Endothelial cell of umbilical vein (primary cell): ENCODE results near the gene CCT6B. TPM values are rescaled to one million over a fixed set of nuclear protein-coding genes. Genes with fewer than 3 reads are reported as not detected.
A peak's percentile ranks its signal among the peaks of the same experiment; 100 is the strongest.

Experiments
- BruUV-seq: library from RNA; stranded (reverse); fragments of 400-500 nt; replicated peaks from 2 replicates; lab custom pipeline; 2021; lab: Mats Ljungman, UMichigan
- CTCF ChIA-PET: fragments of 300-600, 350-600 bp; sonication (Branson Sonifier 250); formaldehyde crosslinking; loops from one replicate; lab custom pipeline; 2021; ENCODE audit warnings: antibody characterized with exemption, inconsistent platforms; lab: Charles Lee
- POLR2A ChIA-PET: fragments of 300-600, 350-600 bp; sonication (Branson Sonifier 250); formaldehyde crosslinking; loops from one replicate; lab custom pipeline; 2021; ENCODE audit warnings: antibody characterized with exemption, inconsistent platforms; lab: Charles Lee
- DNase-seq: peaks from one replicate; pipeline ENCODE4 v3.0.0-alpha.2; 2011; ENCODE audit warnings: low read depth, low spot score
- FAIRE-seq: peaks from 2 replicates; lab custom pipeline; 2011; peaks lifted over from hg19 to GRCh38; lab: Jason Lieb, UNC
- H2AFZ ChIP-seq: 2 replicates; pipeline ENCODE4 v1.6.0; 2012; ENCODE audit warnings: low read depth, low read length, control low read depth, inconsistent platforms
- H3K27ac ChIP-seq: 2 replicates; pipeline ENCODE4 v1.5.1; 2011; ENCODE audit warnings: low read depth, mild to moderate bottlenecking, control low read depth, low read length, moderate library complexity; ENCODE audit not compliant: insufficient read depth
- H3K27me3 ChIP-seq, 2 experiments: 2 replicates each; pipeline versions ENCODE4 v1.6.0 to v1.6.1; 2011; ENCODE audit warnings: low read length in 2 of 2, mixed read lengths in 1 of 2; ENCODE audit not compliant: control insufficient read depth in 2 of 2, insufficient read depth in 2 of 2
- H3K36me3 ChIP-seq, 2 experiments: 2 replicates in 1 of 2; 3 replicates in 1 of 2; pipeline ENCODE4 v1.5.1; 2011; ENCODE audit warnings: low read length in 2 of 2, mild to moderate bottlenecking in 1 of 2, moderate library complexity in 1 of 2; ENCODE audit not compliant: control insufficient read depth in 2 of 2, insufficient read depth in 2 of 2; ENCODE audit errors: extremely low read depth in 1 of 2
- H3K4me1 ChIP-seq: 3 replicates; pipeline ENCODE4 v1.5.1; 2011; ENCODE audit warnings: mild to moderate bottlenecking, low read length; ENCODE audit not compliant: control insufficient read depth, insufficient read depth; ENCODE audit errors: extremely low read depth
- H3K4me2 ChIP-seq: 2 replicates; pipeline ENCODE4 v1.6.1; 2011; ENCODE audit warnings: low read length, control low read depth, mixed read lengths; ENCODE audit not compliant: insufficient read depth
- H3K4me3 ChIP-seq, 3 experiments: fragments of 200-600 bp in 1 of 3; sonication (generic), shearing (Covaris generic) in 1 of 3; replicated peaks in 1 of 3; 2 replicates each; pipeline ENCODE4 v1.5.1; 2011 to 2016; ENCODE audit warnings: control low read depth in 3 of 3, low read length in 3 of 3, mild to moderate bottlenecking in 2 of 3, inconsistent platforms in 1 of 3, low read depth in 1 of 3, moderate library complexity in 1 of 3; ENCODE audit not compliant: insufficient read depth in 1 of 3
- H3K79me2 ChIP-seq: 2 replicates; pipeline ENCODE4 v1.6.0; 2012; ENCODE audit warnings: low read length, inconsistent platforms; ENCODE audit not compliant: control insufficient read depth, insufficient read depth
- H3K9ac ChIP-seq: replicated peaks from 2 replicates; pipeline ENCODE3; 2011; ENCODE audit warnings: low read length, control low read depth; ENCODE audit not compliant: insufficient read depth; ENCODE audit errors: extremely low read depth
- H3K9me1 ChIP-seq: replicated peaks from 3 replicates; pipeline ENCODE4 v1.6.0; 2011; ENCODE audit warnings: mild to moderate bottlenecking, low read length; ENCODE audit not compliant: control insufficient read depth, insufficient read depth; ENCODE audit errors: extremely low read depth
- H3K9me3 ChIP-seq: replicated peaks from 2 replicates; pipeline ENCODE4 v1.5.1; 2012; ENCODE audit warnings: low read length, inconsistent platforms; ENCODE audit not compliant: control insufficient read depth, insufficient read depth
- H4K20me1 ChIP-seq: replicated peaks from 2 replicates; pipeline ENCODE3; 2011; ENCODE audit warnings: mild to moderate bottlenecking, low read length; ENCODE audit not compliant: control insufficient read depth, insufficient read depth; ENCODE audit errors: extremely low read depth
- CTCF ChIP-seq, 2 donors: IDR thresholded peaks; 1 replicate in 1 of 2; 2 replicates in 1 of 2; pipeline ENCODE4 v1.5.1; 2011; ENCODE audit warnings: low read length in 2 of 2, mild to moderate bottlenecking in 2 of 2, moderate library complexity in 2 of 2, control low read depth in 1 of 2, inconsistent platforms in 1 of 2, low read depth in 1 of 2; ENCODE audit not compliant: insufficient read depth in 1 of 2; ENCODE audit errors: extremely low read depth in 1 of 2
- EZH2 ChIP-seq: IDR thresholded peaks from 2 replicates; pipeline ENCODE4 v1.6.1; 2012; ENCODE audit warnings: borderline replicate concordance, low read depth, mild to moderate bottlenecking, moderate library complexity, low read length, inconsistent platforms; ENCODE audit not compliant: severe bottlenecking
- FOS ChIP-seq: IDR thresholded peaks from 2 replicates; pipeline ENCODE4 v1.6.1; 2011; ENCODE audit warnings: mild to moderate bottlenecking, low read length, moderate library complexity, borderline replicate concordance; ENCODE audit not compliant: insufficient read depth
- GATA2 ChIP-seq: IDR thresholded peaks from 2 replicates; pipeline ENCODE4 v1.7.0; 2011; ENCODE audit warnings: low read depth, mild to moderate bottlenecking, moderate library complexity, mixed read lengths, low read length; ENCODE audit not compliant: insufficient read length, insufficient read depth
- JUN ChIP-seq: IDR thresholded peaks from 2 replicates; pipeline ENCODE4 v1.6.1; 2011; ENCODE audit warnings: borderline replicate concordance, low read depth; ENCODE audit not compliant: insufficient read length, insufficient read depth
- MAX ChIP-seq: IDR thresholded peaks from 2 replicates; pipeline ENCODE4 v1.6.1; 2011; ENCODE audit not compliant: insufficient read depth, insufficient read length
- MYC ChIP-seq: IDR thresholded peaks from one replicate; pipeline ENCODE4 v1.6.1; 2011; ENCODE audit warnings: mild to moderate bottlenecking, low read depth, low read length
- POLR2A ChIP-seq: IDR thresholded peaks from 2 replicates; pipeline ENCODE4 v1.6.1; 2012; ENCODE audit warnings: low read depth, mild to moderate bottlenecking, control low read depth, low read length
- POLR2AphosphoS5 ChIP-seq: IDR thresholded peaks from 2 replicates; pipeline ENCODE4 v1.6.1; 2012; ENCODE audit warnings: low read depth, mild to moderate bottlenecking, control low read depth, low read length, moderate library complexity; ENCODE audit not compliant: insufficient read depth
- dilution Hi-C: fragments of 300-500 bp; cut with MboI; formaldehyde crosslinking; loops from one replicate; pipeline ENCODE4 v1.15.0; 2019; ENCODE audit warnings: low sequenced_read_pairs; ENCODE audit not compliant: extremely low pct_ligation_motif_present
- intact Hi-C: fragments of 100-400 bp; cut with micrococcal nuclease; formaldehyde crosslinking; loops from one replicate; pipeline ENCODE4 v1.10.0; 2022
- polyA plus RNA-seq, 4 experiments: library from polyadenylated mRNA; depleted of rRNA in 3 of 4; stranded (reverse) in 3 of 4; unstranded in 1 of 4; fragments of >200 nt; gene quantifications; 2 replicates each; pipeline versions ENCODE4 v1.2.1 to v1.2.3, GENCODE V29; 2011 to 2012; ENCODE audit warnings: missing spikeins in 1 of 4
- total RNA-seq: library from RNA; stranded (reverse); gene quantifications from 2 replicates; pipeline ENCODE4 v1.2.3, GENCODE V29; 2021

Gene CCT6B
- total and polyA plus RNA-seq, 2 donors (not counting 3 experiments of a cell fraction or from before 2014, with no cell fraction given) = 0.35 to 1.6 TPM

- Histone ChIP-seq H3K4me3 (peak within 1 kb of the TSS; percentile 65 to 92 (median 89)), H3K27me3 (no peaks in the 10 kb centered on the region), H3K4me1 (peaks cover 19% of the 10 kb centered on the region), H3K9me3 (no peaks in the 10 kb centered on the region), H3K27ac (peak within 1 kb of the TSS; percentile 96), H3K4me2 (peak within 1 kb of the TSS; percentile 99), H3K79me2 (peaks cover 22% of the 10 kb centered on the region), H3K9me1 (no peaks in the 10 kb centered on the region), H3K9ac (peak within 1 kb of the TSS; percentile 100), H4K20me1 (no peaks in the 10 kb centered on the region), H3K36me3 (no peaks in the 10 kb centered on the region), H2AFZ (peak within 1 kb of the TSS; percentile 91)
- intact Hi-C loops (loop anchor here (1.0 to 10.0 kb wide), 4 partner anchors 19 to 564 kb away; partner anchors contain the start of genes CCT6B, SLFN5 and ZNF830), dilution Hi-C loops (loop anchor here (25.0 kb wide), 1 partner anchor 132 kb away; the partner anchor contains the start of genes FNDC8 and RAD51D)
- DNase-seq = peak; percentile 95
- ChIA-PET CTCF (interaction anchor here (0.9 to 2.1 kb wide), 7 partner anchors 11 to 438 kb away, joined by 4 to 10 read pairs (median 5); partner anchors contain the start of gene RFFL), POLR2A (interaction anchor here (0.8 to 1.7 kb wide), 5 partner anchors 9 to 139 kb away, joined by 3 read pairs; partner anchors contain the start of genes CCT6B, RAD51D and ZNF830)
- peak; percentile 93 for TF ChIP-seq MYC
- no peak for TF ChIP-seq POLR2A
- peak; percentile 98 for TF ChIP-seq MAX
- FAIRE-seq = peak; percentile 87
- BruUV-seq = no TSS peak
These were observed 19.1 kb upstream of the CCT6B start, which contains the start of gene LIG3 for GRCh38 chr17:34980353-34980680. Gene LIG3, plus strand, starts transcription at chr17:34980512. Its CDS starts 2,494 bp downstream, at chr17:34983006.

- Histone ChIP-seq H3K4me1 (peaks cover 19% of the 10 kb centered on the region), H3K27ac (peak overlapping the region; percentile 96), H3K9me3 (no peaks in the 10 kb centered on the region), H3K36me3 (no peaks in the 10 kb centered on the region), H3K4me3 (peak overlapping the region; percentile 65 to 92 (median 89)), H2AFZ (peak overlapping the region; percentile 91), H3K4me2 (peak overlapping the region; percentile 75), H4K20me1 (no peaks in the 10 kb centered on the region), H3K9me1 (no peaks in the 10 kb centered on the region), H3K27me3 (no peaks in the 10 kb centered on the region), H3K79me2 (peaks cover 22% of the 10 kb centered on the region), H3K9ac (peak overlapping the region; percentile 100)
- intact Hi-C loops (loop anchor here (1.0 to 10.0 kb wide), 4 partner anchors 18 to 565 kb away; partner anchors contain the start of genes CCT6B, SLFN5 and ZNF830), dilution Hi-C loops (loop anchor here (25.0 kb wide), 1 partner anchor 132 kb away; the partner anchor contains the start of genes FNDC8 and RAD51D)
- ChIA-PET CTCF (interaction anchor here (0.9 to 2.1 kb wide), 5 partner anchors 11 to 437 kb away, joined by 4 to 10 read pairs (median 8); no protein-coding TSS in a partner anchor), POLR2A (interaction anchor here (1.0 kb wide), 1 partner anchor 9 kb away, joined by 3 read pairs; no protein-coding TSS in a partner anchor)
- TF ChIP-seq GATA2 = no peak
- no peak for TF ChIP-seq CTCF (IDR thresholded peaks at IDR 0.05; ENCODE audit: extremely low read depth in 1 of 2, insufficient read depth in 1 of 2, low read depth in 1 of 2, low read length in 2 of 2)
- no peak for TF ChIP-seq MAX
- no peak for TF ChIP-seq FOS
- TF ChIP-seq POLR2AphosphoS5 = no peak
- TF ChIP-seq MYC = no peak
- TF ChIP-seq EZH2 = no peak
- TF ChIP-seq POLR2A = no peak
- TF ChIP-seq JUN = no peak
- FAIRE-seq = no peak
- BruUV-seq = TSS peak; percentile 86
- DNase-seq = peak; percentile 18
These were observed 18.5 kb upstream of the CCT6B start for GRCh38 chr17:34979650-34980352.
